Loucy (cell line): ENCODE measurements around the gene ZNF358.

Experiments
- CTCF ChIP-seq: fragments of 200-600 bp; sonication (generic); conservative IDR thresholded peaks from 2 replicates; pipeline ENCODE4 v1.5.1; 2014; ENCODE audit warnings: mild to moderate bottlenecking, antibody characterized with exemption, low read length
- EZH2phosphoT487 ChIP-seq: fragments of 200-600 bp; IDR thresholded peaks from 2 replicates; pipeline ENCODE4 v1.6.1; 2018; ENCODE audit warnings: antibody characterized with exemption, mild to moderate bottlenecking, moderate library complexity, borderline replicate concordance

- TF ChIP-seq CTCF (no peak), EZH2phosphoT487 (no peak)
Measured at GRCh38 chr19:7552781-7553180, 36.9 kb downstream of the ZNF358 start.
